Measurements from ENCODE around the gene ZBTB49. TPM values are rescaled to one million over a fixed set of nuclear protein-coding genes. Genes with fewer than 3 reads are reported as not detected.

Gene ZBTB49
- total RNA-seq, 1 experiment from 2014 or later = 7.2 TPM

GRCh38 chr4:4311193-4311592 is 21.1 kb downstream of the ZBTB49 start:
- intact Hi-C loops (cut with micrococcal nuclease; ENCODE audit: unreplicated experiment) = no loop called here
- no peak overlapping the region for H3K4me3 Mint-ChIP-seq (ENCODE audit: unreplicated experiment)
- H3K36me3 Mint-ChIP-seq (ENCODE audit: insufficient read depth, unreplicated experiment) = no peaks in the 10 kb centered on the region
- Histone ChIP-seq H3K4me1 (no peaks in the 10 kb centered on the region), H3K9me3 (no peaks in the 10 kb centered on the region), H3K4me3 (ENCODE audit: low read depth, low read length) (no peak overlapping the region), H3K36me3 (ENCODE audit: control insufficient read depth, insufficient read depth, low read length) (no peaks in the 10 kb centered on the region), H3K27me3 (replicated peaks; ENCODE audit: control insufficient read depth, insufficient read depth, low read length) (no peaks in the 10 kb centered on the region)
- no peaks in the 10 kb centered on the region for H3K9me3 Mint-ChIP-seq (ENCODE audit: unreplicated experiment)
- no peaks in the 10 kb centered on the region for H3K27me3 Mint-ChIP-seq (ENCODE audit: insufficient read depth, unreplicated experiment)
- CTCF ChIA-PET = no interaction called here
- no peak overlapping the region for H3K27ac Mint-ChIP-seq (ENCODE audit: unreplicated experiment)
- TF ChIP-seq, protein P1, sequence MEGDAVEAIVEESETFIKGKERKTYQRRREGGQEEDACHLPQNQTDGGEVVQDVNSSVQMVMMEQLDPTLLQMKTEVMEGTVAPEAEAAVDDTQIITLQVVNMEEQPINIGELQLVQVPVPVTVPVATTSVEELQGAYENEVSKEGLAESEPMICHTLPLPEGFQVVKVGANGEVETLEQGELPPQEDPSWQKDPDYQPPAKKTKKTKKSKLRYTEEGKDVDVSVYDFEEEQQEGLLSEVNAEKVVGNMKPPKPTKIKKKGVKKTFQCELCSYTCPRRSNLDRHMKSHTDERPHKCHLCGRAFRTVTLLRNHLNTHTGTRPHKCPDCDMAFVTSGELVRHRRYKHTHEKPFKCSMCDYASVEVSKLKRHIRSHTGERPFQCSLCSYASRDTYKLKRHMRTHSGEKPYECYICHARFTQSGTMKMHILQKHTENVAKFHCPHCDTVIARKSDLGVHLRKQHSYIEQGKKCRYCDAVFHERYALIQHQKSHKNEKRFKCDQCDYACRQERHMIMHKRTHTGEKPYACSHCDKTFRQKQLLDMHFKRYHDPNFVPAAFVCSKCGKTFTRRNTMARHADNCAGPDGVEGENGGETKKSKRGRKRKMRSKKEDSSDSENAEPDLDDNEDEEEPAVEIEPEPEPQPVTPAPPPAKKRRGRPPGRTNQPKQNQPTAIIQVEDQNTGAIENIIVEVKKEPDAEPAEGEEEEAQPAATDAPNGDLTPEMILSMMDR (IDR thresholded peaks at IDR 0.05; ENCODE audit: insufficient read depth in 1 of 2, low read depth in 1 of 2, low read length in 1 of 2, severe bottlenecking in 1 of 2, unreplicated experiment in 1 of 2) = no peak
- H3K4me1 Mint-ChIP-seq (ENCODE audit: low read depth, unreplicated experiment) = no peaks in the 10 kb centered on the region
- no peak for DNase-seq
- BruUV-seq (replicated peaks) = no TSS peak
- POLR2A ChIA-PET = no interaction called here

DNA sequence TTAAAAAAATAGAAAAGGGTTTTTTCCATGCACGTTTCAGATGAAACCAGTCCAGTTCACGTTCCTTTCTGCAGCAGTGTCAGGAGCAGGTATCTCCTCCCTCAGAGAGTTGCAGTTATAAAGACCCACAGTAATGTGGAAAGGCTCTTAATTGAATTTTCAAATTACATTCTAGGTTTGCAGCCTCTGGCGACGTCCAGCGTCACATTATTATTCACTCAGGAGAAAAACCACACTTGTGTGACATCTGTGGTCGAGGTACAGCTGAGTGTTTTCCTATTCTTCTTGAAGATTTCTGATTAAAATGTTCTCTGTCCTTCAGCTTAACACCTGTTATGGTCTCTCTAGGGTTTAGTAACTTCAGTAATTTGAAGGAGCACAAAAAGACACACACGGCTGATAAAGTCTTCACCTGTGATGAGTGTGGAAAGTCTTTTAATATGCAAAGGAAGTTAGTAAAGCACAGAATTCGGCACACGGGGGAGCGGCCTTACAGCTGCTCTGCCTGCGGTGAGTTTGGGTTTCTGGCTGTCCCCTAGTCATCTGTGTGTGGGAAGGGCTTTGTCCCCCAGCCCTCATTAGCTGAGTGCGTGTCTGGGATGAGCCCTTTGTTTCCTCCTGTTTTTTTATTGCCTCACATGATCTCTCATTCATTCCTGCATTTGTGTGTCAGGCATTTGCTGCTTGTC is 25.6 kb downstream of the ZBTB49 start:
- H3K36me3 Mint-ChIP-seq (ENCODE audit: insufficient read depth, unreplicated experiment) = no peaks in the 10 kb centered on the region

GRCh38 chr4:4316150-4316495 is 26.1 kb downstream of the ZBTB49 start:
- H3K27me3 ChIP-seq (replicated peaks; ENCODE audit: control insufficient read depth, insufficient read depth, low read length) = no peaks in the 10 kb centered on the region
- no peaks in the 10 kb centered on the region for H3K36me3 ChIP-seq (ENCODE audit: control insufficient read depth, insufficient read depth, low read length)
- Mint-ChIP-seq H3K36me3 (ENCODE audit: insufficient read depth, unreplicated experiment) (no peaks in the 10 kb centered on the region), H3K9me3 (ENCODE audit: unreplicated experiment) (no peaks in the 10 kb centered on the region), H3K4me1 (ENCODE audit: low read depth, unreplicated experiment) (no peaks in the 10 kb centered on the region), H3K27ac (ENCODE audit: unreplicated experiment) (no peak overlapping the region), H3K4me3 (ENCODE audit: unreplicated experiment) (no peak overlapping the region), H3K27me3 (ENCODE audit: insufficient read depth, unreplicated experiment) (no peaks in the 10 kb centered on the region)
- no peaks in the 10 kb centered on the region for H3K4me1 ChIP-seq
- intact Hi-C loops (cut with micrococcal nuclease; ENCODE audit: unreplicated experiment) = no loop called here
- H3K9me3 ChIP-seq = no peaks in the 10 kb centered on the region
- no peak overlapping the region for H3K4me3 ChIP-seq (ENCODE audit: low read depth, low read length)
- POLR2A ChIA-PET = no interaction called here
- CTCF ChIA-PET = no interaction called here
- no peak for DNase-seq
- no TSS peak for BruUV-seq (replicated peaks)
- TF ChIP-seq, protein P1 (IDR thresholded peaks at IDR 0.05; ENCODE audit: insufficient read depth in 1 of 2, low read depth in 1 of 2, low read length in 1 of 2, severe bottlenecking in 1 of 2, unreplicated experiment in 1 of 2) = no peak

More for the DNA sequence above, 25.6 kb downstream of the ZBTB49 start:
- intact Hi-C loops (cut with micrococcal nuclease; ENCODE audit: unreplicated experiment) = no loop called here
- Histone ChIP-seq H3K36me3 (ENCODE audit: control insufficient read depth, insufficient read depth, low read length) (no peaks in the 10 kb centered on the region), H3K27me3 (replicated peaks; ENCODE audit: control insufficient read depth, insufficient read depth, low read length) (no peaks in the 10 kb centered on the region), H3K9me3 (no peaks in the 10 kb centered on the region), H3K4me3 (ENCODE audit: low read depth, low read length) (no peak overlapping the region), H3K4me1 (no peaks in the 10 kb centered on the region)
- CTCF ChIA-PET = no interaction called here
- H3K4me3 Mint-ChIP-seq (ENCODE audit: unreplicated experiment) = no peak overlapping the region
- BruUV-seq (replicated peaks) = no TSS peak
- H3K27me3 Mint-ChIP-seq (ENCODE audit: insufficient read depth, unreplicated experiment) = no peaks in the 10 kb centered on the region
- H3K27ac Mint-ChIP-seq (ENCODE audit: unreplicated experiment) = no peak overlapping the region
- TF ChIP-seq, protein P1 (IDR thresholded peaks at IDR 0.05; ENCODE audit: insufficient read depth in 1 of 2, low read depth in 1 of 2, low read length in 1 of 2, severe bottlenecking in 1 of 2, unreplicated experiment in 1 of 2) = no peak
- no peaks in the 10 kb centered on the region for H3K9me3 Mint-ChIP-seq (ENCODE audit: unreplicated experiment)
- POLR2A ChIA-PET = no interaction called here
- no peaks in the 10 kb centered on the region for H3K4me1 Mint-ChIP-seq (ENCODE audit: low read depth, unreplicated experiment)
- DNase-seq = no peak

Measured in Caco-2 (cell line).